Measurements from ENCODE around the gene GPI. TPM values are rescaled to one million over a fixed set of nuclear protein-coding genes. Genes with fewer than 3 reads are reported as not detected.

GPI gene
- total and polyA plus RNA-seq, 2 donors (not counting 1 experiment from before 2014, with no cell fraction given): 112 to 173 TPM

GRCh38 chr19:34320277-34320676 lies 44.7 kb upstream of the GPI start:
- Histone ChIP-seq H3K27ac (ENCODE audit: insufficient read depth, low read length) (no peak overlapping the region), H3K4me1 (ENCODE audit: control insufficient read depth, extremely low read depth, insufficient read depth, low read length) (peaks cover 22% of the 10 kb centered on the region), H3K9ac (ENCODE audit: insufficient read depth, low read length) (no peak overlapping the region), H3K4me2 (ENCODE audit: extremely low read depth, insufficient read depth, low read length) (no peak overlapping the region), H3K27me3 (ENCODE audit: control insufficient read depth, insufficient read depth, low read length) (no peaks in the 10 kb centered on the region), H4K20me1 (ENCODE audit: control insufficient read depth, extremely low read depth, insufficient read depth, low read length) (no peaks in the 10 kb centered on the region), H3K79me2 (ENCODE audit: control insufficient read depth, insufficient read depth, low read length) (no peaks in the 10 kb centered on the region), H3K36me3 (ENCODE audit: control insufficient read depth, insufficient read depth, low read length) (peaks cover 5% of the 10 kb centered on the region), H2AFZ (ENCODE audit: low read length) (no peak overlapping the region), H3K9me3 (ENCODE audit: control insufficient read depth, insufficient read depth, low read depth, low read length) (no peaks in the 10 kb centered on the region), H3K4me3 (replicated peaks in 1 of 4; ENCODE audit: control extremely low read depth in 1 of 4, insufficient read depth in 1 of 4, low read depth in 3 of 4, low read length in 4 of 4) (no peak overlapping the region)
- TF ChIP-seq CTCF (conservative IDR thresholded peaks at IDR 0.05 in 1 of 2, IDR thresholded peaks at IDR 0.05 in 1 of 2; ENCODE audit: low read depth in 1 of 2, low read length in 2 of 2): no peak
- no peak for TF ChIP-seq EZH2 (IDR thresholded peaks at IDR 0.05; ENCODE audit: low read length, missing control alignments)
- no peak for DNase-seq (ENCODE audit: low read depth in 2 of 2)

DNA sequence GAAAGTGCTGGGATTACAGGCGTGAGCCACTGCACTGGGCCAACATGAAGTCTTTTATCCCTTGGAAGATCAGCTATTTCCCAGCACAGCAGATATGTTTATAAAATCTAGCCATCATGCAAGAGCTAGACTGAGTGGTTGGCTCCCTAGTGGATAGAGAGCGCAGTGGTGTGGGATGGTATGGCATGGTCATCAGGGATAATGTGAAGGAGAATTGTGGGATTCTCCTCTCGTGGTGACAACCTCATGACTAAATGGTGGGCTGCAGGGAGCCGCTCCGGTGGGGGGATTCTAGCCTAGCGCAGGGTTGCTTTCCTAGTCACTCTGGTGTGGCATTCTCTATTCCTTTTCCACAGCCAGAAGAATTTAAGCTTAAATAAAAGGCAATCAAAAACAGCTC lies 43.3 kb upstream of the GPI start:
- peaks cover 17% of the 10 kb centered on the region for H3K4me1 ChIP-seq (ENCODE audit: control insufficient read depth, extremely low read depth, insufficient read depth, low read length)
- no peak overlapping the region for H3K4me3 ChIP-seq (replicated peaks in 1 of 4; ENCODE audit: control extremely low read depth in 1 of 4, insufficient read depth in 1 of 4, low read depth in 3 of 4, low read length in 4 of 4)
- H3K9ac ChIP-seq (ENCODE audit: insufficient read depth, low read length): no peak overlapping the region
- no peak overlapping the region for H3K27ac ChIP-seq (ENCODE audit: insufficient read depth, low read length)
- H3K27me3 ChIP-seq (ENCODE audit: control insufficient read depth, insufficient read depth, low read length): no peaks in the 10 kb centered on the region
- no peak for TF ChIP-seq CTCF (conservative IDR thresholded peaks at IDR 0.05 in 1 of 2, IDR thresholded peaks at IDR 0.05 in 1 of 2; ENCODE audit: low read depth in 1 of 2, low read length in 2 of 2)
- no peak for TF ChIP-seq EZH2 (IDR thresholded peaks at IDR 0.05; ENCODE audit: low read length, missing control alignments)
- H3K4me2 ChIP-seq (ENCODE audit: extremely low read depth, insufficient read depth, low read length): no peak overlapping the region
- H3K36me3 ChIP-seq (ENCODE audit: control insufficient read depth, insufficient read depth, low read length): peaks cover 5% of the 10 kb centered on the region
- H2AFZ ChIP-seq (ENCODE audit: low read length): no peak overlapping the region
- H4K20me1 ChIP-seq (ENCODE audit: control insufficient read depth, extremely low read depth, insufficient read depth, low read length): no peaks in the 10 kb centered on the region
- DNase-seq (ENCODE audit: low read depth in 2 of 2): no peak
- no peaks in the 10 kb centered on the region for H3K9me3 ChIP-seq (ENCODE audit: control insufficient read depth, insufficient read depth, low read depth, low read length)
- no peaks in the 10 kb centered on the region for H3K79me2 ChIP-seq (ENCODE audit: control insufficient read depth, insufficient read depth, low read length)

DNA sequence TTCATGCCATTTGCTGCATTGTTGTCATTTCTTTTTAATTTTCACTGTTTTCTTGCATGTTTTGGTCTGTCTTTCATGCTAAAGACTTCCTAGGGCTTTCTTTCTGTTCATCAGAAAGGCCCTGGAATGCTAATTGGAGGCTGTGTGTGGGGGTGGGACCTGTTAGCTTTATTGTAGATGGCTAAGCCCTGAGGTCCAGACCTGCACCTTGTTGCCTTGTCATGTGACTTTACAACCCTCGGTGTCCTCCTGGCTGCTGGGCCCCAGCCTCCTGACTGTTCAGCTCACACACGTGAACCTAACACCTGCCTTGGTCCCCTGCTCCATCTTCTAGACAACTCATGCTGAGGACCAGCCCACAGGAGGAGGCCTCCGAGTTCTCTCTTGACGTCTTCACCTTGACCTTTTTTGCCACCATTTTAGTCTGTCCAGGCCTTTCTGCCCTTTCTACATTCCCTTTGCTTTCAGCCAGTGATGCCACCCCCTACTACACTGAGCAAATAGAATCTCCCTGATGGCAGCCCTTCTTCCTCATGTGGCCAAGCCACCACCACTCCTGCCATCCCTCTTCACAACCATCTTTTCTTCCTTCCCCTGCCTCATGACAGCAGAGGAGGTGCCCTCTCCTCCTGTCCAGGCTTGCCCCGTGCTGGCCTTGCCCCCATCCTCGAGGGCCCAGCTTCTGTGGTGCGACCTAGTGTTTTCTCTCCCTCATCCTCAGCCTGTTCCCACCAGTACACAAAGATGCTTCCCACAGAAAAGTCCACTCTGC lies 41.4 kb upstream of the GPI start:
- Histone ChIP-seq H4K20me1 (ENCODE audit: control insufficient read depth, extremely low read depth, insufficient read depth, low read length) (no peaks in the 10 kb centered on the region), H3K79me2 (ENCODE audit: control insufficient read depth, insufficient read depth, low read length) (no peaks in the 10 kb centered on the region), H3K9me3 (ENCODE audit: control insufficient read depth, insufficient read depth, low read depth, low read length) (no peaks in the 10 kb centered on the region), H3K27ac (ENCODE audit: insufficient read depth, low read length) (no peak overlapping the region), H3K4me3 (replicated peaks in 1 of 4; ENCODE audit: control extremely low read depth in 1 of 4, insufficient read depth in 1 of 4, low read depth in 3 of 4, low read length in 4 of 4) (no peak overlapping the region), H3K27me3 (ENCODE audit: control insufficient read depth, insufficient read depth, low read length) (no peaks in the 10 kb centered on the region), H3K9ac (ENCODE audit: insufficient read depth, low read length) (no peak overlapping the region), H3K4me1 (ENCODE audit: control insufficient read depth, extremely low read depth, insufficient read depth, low read length) (peaks cover 4% of the 10 kb centered on the region), H3K4me2 (ENCODE audit: extremely low read depth, insufficient read depth, low read length) (no peak overlapping the region), H3K36me3 (ENCODE audit: control insufficient read depth, insufficient read depth, low read length) (peaks cover 7% of the 10 kb centered on the region), H2AFZ (ENCODE audit: low read length) (no peak overlapping the region)
- DNase-seq (ENCODE audit: low read depth in 2 of 2): no peak
- TF ChIP-seq EZH2 (IDR thresholded peaks at IDR 0.05; ENCODE audit: low read length, missing control alignments) (no peak), CTCF (conservative IDR thresholded peaks at IDR 0.05 in 1 of 2, IDR thresholded peaks at IDR 0.05 in 1 of 2; ENCODE audit: low read depth in 1 of 2, low read length in 2 of 2) (no peak)

All from fibroblast of lung (primary cell).